ENCODE measurements around the gene MAMLD1.

DNA sequence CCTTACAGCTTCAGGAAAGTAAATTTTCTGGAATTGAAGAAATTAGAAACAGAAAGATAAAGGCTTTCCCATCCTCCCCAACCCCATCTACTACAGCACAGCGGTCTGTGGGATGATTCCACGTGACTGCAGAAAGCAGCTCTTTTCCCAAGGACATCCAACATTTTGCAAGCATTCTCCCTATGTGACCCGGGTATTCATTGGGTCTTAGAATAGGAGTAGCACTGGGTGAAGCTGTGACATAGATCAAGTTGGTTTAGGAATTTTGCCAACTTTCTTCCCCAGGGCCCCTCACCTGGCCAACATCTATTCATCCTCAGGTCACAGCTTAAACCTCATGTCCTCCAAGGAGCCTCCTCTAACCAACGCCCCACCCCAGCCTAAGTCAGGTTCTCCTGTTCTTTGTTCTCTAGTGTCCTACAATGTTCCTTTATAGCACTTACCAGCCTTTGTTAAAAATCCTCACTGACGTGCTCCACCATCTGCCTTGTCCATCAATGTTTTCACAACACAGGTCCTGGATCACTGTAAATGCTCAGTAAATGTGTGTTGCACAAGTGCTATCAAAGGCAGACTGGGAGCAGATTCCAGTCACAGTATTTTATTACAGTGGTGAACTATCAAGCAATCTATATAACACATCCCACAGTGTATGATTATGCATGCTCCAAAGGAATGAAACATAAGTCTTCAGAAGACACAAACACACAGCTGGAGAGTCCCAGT is 124.4 kb downstream of the MAMLD1 start:
- TF ChIP-seq CTCF (tag by site-specific recombination; IDR thresholded peaks at IDR 0.05) (no peak), ATF2 (tag by site-specific recombination; IDR thresholded peaks at IDR 0.05; ENCODE audit: low read depth) (no peak), KLF1 (tag by site-specific recombination; IDR thresholded peaks at IDR 0.05) (no peak), ZNF114 (tag by site-specific recombination; IDR thresholded peaks at IDR 0.05) (no peak), PATZ1 (tag by site-specific recombination; IDR thresholded peaks at IDR 0.05) (no peak), ZNF777 (tag by site-specific recombination; IDR thresholded peaks at IDR 0.05; ENCODE audit: borderline replicate concordance) (no peak)

Measured in HEK293 (cell line).